Measurements from ENCODE around the gene SCD5. TPM values are rescaled to one million over a fixed set of nuclear protein-coding genes. Genes with fewer than 3 reads are reported as not detected.

Gene SCD5
- total RNA-seq, 2 donors from 2014 or later = 7.3 to 18.5 TPM

DNA sequence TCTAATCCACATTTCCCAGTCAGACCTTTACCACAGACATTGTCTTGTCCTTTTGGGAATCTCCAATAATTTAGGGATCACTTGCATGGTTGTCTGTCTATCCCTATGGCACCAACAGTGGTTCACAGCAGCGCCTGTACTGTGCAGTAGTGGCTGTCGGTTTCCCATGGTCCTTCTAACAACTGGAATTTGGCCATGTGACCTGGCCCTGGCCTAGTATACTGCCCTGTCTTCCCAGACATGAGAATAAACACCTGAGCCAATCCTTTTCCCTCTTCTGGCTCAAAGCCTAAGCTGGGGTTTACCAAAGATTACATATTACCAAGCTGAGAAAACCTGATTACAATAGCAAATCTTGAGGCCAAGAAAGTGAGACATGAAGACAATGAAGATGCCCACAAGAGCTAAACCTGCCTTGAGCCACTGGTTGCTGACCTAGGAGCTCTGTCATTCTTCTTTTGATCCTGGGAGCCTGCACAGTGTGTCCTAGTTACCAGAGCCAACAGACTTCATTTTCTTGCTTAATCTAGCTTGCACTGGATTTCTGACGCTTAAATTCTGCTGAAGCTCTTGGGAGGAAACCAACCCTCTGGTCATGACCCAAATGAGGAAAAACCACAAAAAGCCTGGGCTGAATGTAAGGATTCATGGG is 92.1 kb downstream of the SCD5 start:
- TF ChIP-seq CTCF (IDR thresholded peaks at IDR 0.05) = no peak
- Histone ChIP-seq H3K27me3 (replicated peaks; ENCODE audit: insufficient read depth) (no peaks in the 10 kb centered on the region), H3K4me1 (ENCODE audit: control insufficient read depth in 1 of 2, low read depth in 2 of 2) (no peaks in the 10 kb centered on the region), H3K36me3 (no peaks in the 10 kb centered on the region), H3K9me3 (no peaks in the 10 kb centered on the region), H3K4me3 (no peak overlapping the region), H3K27ac (no peak overlapping the region)
- ATAC-seq (ENCODE audit: insufficient number of reproducible peaks, low FRiP score, low read depth) (no peak), DNase-seq (ENCODE audit: low spot score) (no peak)

DNA sequence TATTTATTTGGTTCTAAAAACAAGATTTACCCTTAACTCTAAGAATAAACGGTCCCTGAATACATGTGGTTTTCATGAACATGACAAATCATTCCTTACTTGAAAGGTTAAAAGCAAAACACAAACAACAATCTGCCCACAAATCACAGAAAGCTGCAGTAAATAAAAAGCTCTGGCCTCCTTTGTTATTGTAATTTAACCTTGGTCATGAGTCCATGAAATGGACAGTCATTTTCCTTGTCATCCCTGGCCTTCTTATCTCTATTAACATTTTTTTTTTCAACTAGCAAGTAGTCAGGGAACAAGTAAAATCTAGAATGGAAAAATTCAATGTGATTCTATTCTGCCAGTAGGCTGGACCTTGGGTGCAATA is 92.7 kb downstream of the SCD5 start:
- H3K27ac ChIP-seq = no peak overlapping the region
- no peaks in the 10 kb centered on the region for H3K36me3 ChIP-seq
- H3K9me3 ChIP-seq = no peaks in the 10 kb centered on the region
- H3K27me3 ChIP-seq (replicated peaks; ENCODE audit: insufficient read depth) = no peaks in the 10 kb centered on the region
- H3K4me3 ChIP-seq = no peak overlapping the region
- DNase-seq (ENCODE audit: low spot score) (no peak), ATAC-seq (ENCODE audit: insufficient number of reproducible peaks, low FRiP score, low read depth) (no peak)
- no peak for TF ChIP-seq CTCF (IDR thresholded peaks at IDR 0.05)
- H3K4me1 ChIP-seq (ENCODE audit: control insufficient read depth in 1 of 2, low read depth in 2 of 2) = no peaks in the 10 kb centered on the region

DNA sequence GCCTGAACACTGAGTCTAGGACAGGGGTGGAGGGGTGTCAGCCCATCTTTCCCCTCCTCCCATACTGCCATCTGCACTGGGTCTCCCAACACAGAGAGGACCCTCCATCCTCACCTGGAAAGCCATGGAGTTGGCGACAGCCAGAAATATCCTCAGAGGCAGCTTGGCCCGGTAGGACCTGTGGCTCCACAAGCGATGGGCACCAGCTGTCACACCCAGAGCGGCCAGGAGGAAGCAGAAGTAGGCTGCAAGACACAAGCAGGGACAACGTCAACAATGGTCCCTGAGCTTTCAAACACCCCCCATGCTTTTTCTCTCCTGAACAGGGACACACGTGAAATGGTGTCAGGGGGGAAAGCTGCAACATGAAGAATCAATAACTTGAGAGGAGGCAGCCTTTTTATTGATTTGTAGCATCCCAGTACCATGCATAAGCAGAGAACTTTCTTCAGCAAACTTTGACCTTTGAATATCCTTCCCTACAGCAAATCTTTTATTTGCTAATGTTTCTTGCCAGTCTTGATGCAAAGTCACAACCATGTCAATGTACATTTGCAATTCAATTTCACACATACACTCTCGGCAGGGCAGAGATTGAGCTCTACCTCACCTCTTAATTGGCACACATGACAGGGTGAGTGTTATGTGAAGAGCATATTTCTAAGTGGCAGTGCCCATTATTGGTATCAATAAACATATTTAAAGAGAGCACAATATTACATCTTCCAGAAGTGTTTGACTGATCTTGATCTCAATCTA is 93.2 kb downstream of the SCD5 start:
- Histone ChIP-seq H3K27ac (no peak overlapping the region), H3K36me3 (no peaks in the 10 kb centered on the region), H3K9me3 (no peaks in the 10 kb centered on the region), H3K27me3 (replicated peaks; ENCODE audit: insufficient read depth) (no peaks in the 10 kb centered on the region), H3K4me3 (no peak overlapping the region), H3K4me1 (ENCODE audit: control insufficient read depth in 1 of 2, low read depth in 2 of 2) (no peaks in the 10 kb centered on the region)
- TF ChIP-seq CTCF (IDR thresholded peaks at IDR 0.05) = no peak
- no peak for ATAC-seq (ENCODE audit: insufficient number of reproducible peaks, low FRiP score, low read depth)
- no peak for DNase-seq (ENCODE audit: low spot score)

- DNase-seq (ENCODE audit: low spot score) = no peak
- Histone ChIP-seq H3K27ac (no peak overlapping the region), H3K4me1 (ENCODE audit: control insufficient read depth in 1 of 2, low read depth in 2 of 2) (no peaks in the 10 kb centered on the region), H3K27me3 (replicated peaks; ENCODE audit: insufficient read depth) (no peaks in the 10 kb centered on the region), H3K9me3 (no peaks in the 10 kb centered on the region), H3K36me3 (no peaks in the 10 kb centered on the region), H3K4me3 (no peak overlapping the region)
- TF ChIP-seq CTCF (IDR thresholded peaks at IDR 0.05) = no peak
- no peak for ATAC-seq (ENCODE audit: insufficient number of reproducible peaks, low FRiP score, low read depth)
Measured at GRCh38 chr4:82704156-82704555, 94.4 kb downstream of the SCD5 start.

DNA sequence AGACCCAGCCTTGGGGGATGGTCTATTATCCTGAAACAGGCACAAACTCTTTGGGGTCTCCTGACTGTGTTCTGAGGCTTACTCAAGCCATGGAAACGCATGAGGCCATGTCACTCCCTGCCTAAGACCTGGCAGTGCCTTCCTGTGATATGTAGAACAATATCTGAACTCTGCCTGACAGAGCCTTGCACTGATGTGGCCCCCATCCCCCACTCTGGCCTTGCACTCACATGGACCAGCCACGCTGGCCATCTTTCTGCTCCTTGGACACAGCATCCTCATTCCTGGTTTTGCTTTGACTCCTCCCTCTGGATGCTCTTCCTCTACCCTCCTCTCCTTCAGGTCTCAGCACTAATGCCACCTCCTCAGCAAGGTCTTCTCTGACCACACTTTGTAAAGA is 100.2 kb downstream of the SCD5 start:
- ATAC-seq (ENCODE audit: insufficient number of reproducible peaks, low FRiP score, low read depth) = no peak
- no peak overlapping the region for H3K27ac ChIP-seq
- no peak for TF ChIP-seq CTCF (IDR thresholded peaks at IDR 0.05)

More for the DNA sequence above, 100.2 kb downstream of the SCD5 start:
- no peaks in the 10 kb centered on the region for H3K9me3 ChIP-seq
- no peaks in the 10 kb centered on the region for H3K27me3 ChIP-seq (replicated peaks; ENCODE audit: insufficient read depth)
- no peak for DNase-seq (ENCODE audit: low spot score)
- no peaks in the 10 kb centered on the region for H3K4me1 ChIP-seq (ENCODE audit: control insufficient read depth in 1 of 2, low read depth in 2 of 2)
- no peak overlapping the region for H3K4me3 ChIP-seq
- H3K36me3 ChIP-seq = no peaks in the 10 kb centered on the region

Data from thoracic aorta (tissue), 2 donors.